Measurements from ENCODE around the gene ZNF428.

GRCh38 chr19:43623889-43624670 is 4.7 kb upstream of the ZNF428 start:
- TF ChIP-seq CTCF (IDR thresholded peaks at IDR 0.05) (no peak), POLR2A (IDR thresholded peaks at IDR 0.05) (no peak)
